IMR-90 (cell line): ENCODE data around the gene ELP4. TPM values are rescaled to one million over a fixed set of nuclear protein-coding genes. Genes with fewer than 3 reads are reported as not detected.
"Not testable (repeated sequence)": the region's sequence is repeated elsewhere in the genome, so short reads cannot be mapped to it uniquely, and the experiment has no call there.

ENCODE experiments used
- ATAC-seq: fragments of 200-7000 bp; cut with Tn5 transposase; 2 replicates; pipeline ENCODE4 v1.9.1; 2020; ENCODE audit warnings: low read depth, mild to moderate bottlenecking, moderate library complexity
- BruUV-seq: library from RNA; stranded (reverse); fragments of 400-500 nt; replicated peaks from 2 replicates; lab custom pipeline; 2021; lab: Mats Ljungman, UMichigan
- CTCF ChIA-PET: fragments of 300-600 bp; formaldehyde crosslinking; extraction: SDS; loops from one replicate; lab custom pipeline; 2021; ENCODE audit warnings: antibody characterized with exemption; lab: Yijun Ruan, JAX
- POLR2A ChIA-PET: fragments of 300-600 bp; sonication (Branson Sonifier 250); formaldehyde crosslinking; loops from one replicate; lab custom pipeline; 2022; ENCODE audit warnings: antibody characterized with exemption; ENCODE audit not compliant: unreplicated experiment; lab: Charles Lee
- DNase-seq: peaks from one replicate; pipeline ENCODE4 v3.0.0; 2013
- H2AFZ ChIP-seq: replicated peaks from 2 replicates; pipeline ENCODE3; 2013; ENCODE audit warnings: low read length, mild to moderate bottlenecking; ENCODE audit not compliant: poor library complexity
- H2AK5ac ChIP-seq: 2 replicates; pipeline ENCODE4 v1.6.1; 2013; ENCODE audit warnings: low read depth, low read length, inconsistent platforms
- H2AK9ac ChIP-seq: replicated peaks from 2 replicates; pipeline ENCODE3; 2013; ENCODE audit warnings: mild to moderate bottlenecking, low read depth, low read length, moderate library complexity; ENCODE audit not compliant: poor library complexity
- H2BK120ac ChIP-seq: 2 replicates; pipeline ENCODE4 v1.6.1; 2013; ENCODE audit warnings: low read depth, low read length, inconsistent platforms
- H2BK15ac ChIP-seq: 3 replicates; pipeline ENCODE4 v1.6.1; 2013; ENCODE audit warnings: low read depth, low read length, inconsistent platforms
- H2BK20ac ChIP-seq: 2 replicates; pipeline ENCODE4 v1.6.1; 2013; ENCODE audit warnings: low read depth, mild to moderate bottlenecking, inconsistent platforms, low read length, moderate library complexity
- H2BK5ac ChIP-seq: 2 replicates; pipeline ENCODE4 v1.6.1; 2013; ENCODE audit warnings: mild to moderate bottlenecking, low read depth, low read length, inconsistent platforms; ENCODE audit not compliant: poor library complexity, severe bottlenecking
- H3K14ac ChIP-seq: replicated peaks from 2 replicates; pipeline ENCODE4 v1.6.1; 2013; ENCODE audit warnings: low read depth, low read length, inconsistent platforms
- H3K18ac ChIP-seq: 2 replicates; pipeline ENCODE4 v1.6.1; 2013; ENCODE audit warnings: low read depth, low read length, control low read depth
- H3K23ac ChIP-seq: 2 replicates; pipeline ENCODE4 v1.6.1; 2013; ENCODE audit warnings: low read depth, low read length, inconsistent platforms
- H3K27ac ChIP-seq: 2 replicates; pipeline ENCODE4 v1.5.1; 2013; ENCODE audit warnings: mild to moderate bottlenecking, control low read depth, low read length; ENCODE audit not compliant: insufficient read depth
- H3K27me3 ChIP-seq: 2 replicates; pipeline ENCODE4 v1.6.1; 2013; ENCODE audit warnings: low read length; ENCODE audit not compliant: control insufficient read depth, insufficient read depth
- H3K36me3 ChIP-seq: 2 replicates; pipeline ENCODE4 v1.6.1; 2013; ENCODE audit warnings: low read length, mixed read lengths; ENCODE audit not compliant: control insufficient read depth, insufficient read depth
- H3K4ac ChIP-seq: 2 replicates; pipeline ENCODE4 v1.6.1; 2013; ENCODE audit warnings: low read depth, low read length, inconsistent platforms
- H3K4me1 ChIP-seq: 2 replicates; pipeline ENCODE4 v1.6.1; 2013; ENCODE audit warnings: low read length, mixed read lengths; ENCODE audit not compliant: control insufficient read depth, insufficient read depth
- H3K4me2 ChIP-seq: 2 replicates; pipeline ENCODE4 v1.6.1; 2013; ENCODE audit warnings: low read depth, mild to moderate bottlenecking, control low read depth, low read length, moderate library complexity
- H3K4me3 ChIP-seq: 2 replicates; pipeline ENCODE4 v1.5.1; 2013; ENCODE audit warnings: low read depth, mild to moderate bottlenecking, control low read depth, low read length, moderate library complexity; ENCODE audit not compliant: insufficient read depth
- H3K56ac ChIP-seq: 2 replicates; pipeline ENCODE4 v1.6.1; 2013; ENCODE audit warnings: low read length, inconsistent platforms; ENCODE audit not compliant: insufficient read depth; ENCODE audit errors: extremely low read depth
- H3K79me1 ChIP-seq, 2 experiments: 2 replicates each; pipeline ENCODE4 v1.6.1; 2013; ENCODE audit warnings: low read length in 2 of 2, inconsistent platforms in 1 of 2, low read depth in 1 of 2
- H3K9ac ChIP-seq: 2 replicates; pipeline ENCODE4 v1.6.1; 2013; ENCODE audit warnings: low read depth, low read length, control low read depth
- H3K9me1 ChIP-seq: 2 replicates; pipeline ENCODE4 v1.6.1; 2013; ENCODE audit warnings: low read length, inconsistent platforms; ENCODE audit not compliant: insufficient read depth
- H3K9me3 ChIP-seq: 2 replicates; pipeline ENCODE4 v1.6.1; 2013; ENCODE audit warnings: low read length; ENCODE audit not compliant: control insufficient read depth, insufficient read depth
- H4K20me1 ChIP-seq: 2 replicates; pipeline ENCODE4 v1.6.1; 2013; ENCODE audit warnings: low read length, inconsistent platforms; ENCODE audit not compliant: insufficient read depth
- H4K5ac ChIP-seq: 2 replicates; pipeline ENCODE4 v1.6.1; 2013; ENCODE audit warnings: mild to moderate bottlenecking, low read depth, low read length, control low read depth
- H4K8ac ChIP-seq, 2 experiments: 2 replicates each; pipeline ENCODE4 v1.6.1; 2013; ENCODE audit warnings: low read depth in 2 of 2, low read length in 2 of 2, control low read depth in 1 of 2, inconsistent platforms in 1 of 2
- H4K91ac ChIP-seq: 2 replicates; pipeline ENCODE4 v1.6.1; 2013; ENCODE audit warnings: low read depth, low read length, inconsistent platforms; ENCODE audit not compliant: insufficient read depth
- WGBS, 2 experiments: methylation state at CpG; one replicate each; pipeline versions ENCODE4 v1.1.5 to v1.1.7; 2013; ENCODE audit warnings: missing lambda C conversion rate in 2 of 2; ENCODE audit not compliant: insufficient read length in 1 of 2; ENCODE audit errors: extremely low coverage in 2 of 2; 5-methylcytosine and 5-hydroxymethylcytosine counted together
- dilution Hi-C: fragments of 300-500 bp; cut with HindIII; formaldehyde crosslinking; loops from one replicate; pipeline ENCODE4 v1.14.3; 2018; ENCODE audit warnings: low sequenced_read_pairs; ENCODE audit not compliant: unreplicated experiment
- in situ Hi-C: fragments of 300-500 bp; cut with MboI; formaldehyde crosslinking; loops from 3 replicates; pipeline ENCODE4 v1.14.3; 2019; ENCODE audit warnings: low sequenced_read_pairs, inconsistent platforms, mixed read lengths
- intact Hi-C: fragments of 100-400 bp; cut with micrococcal nuclease; formaldehyde crosslinking; loops from 2 replicates; pipeline ENCODE4 v1.10.0; 2022
- polyA plus RNA-seq, 3 experiments: library from polyadenylated mRNA; depleted of rRNA; stranded (reverse); fragments of >200 nt; gene quantifications; 2 replicates each; pipeline ENCODE4 v1.2.3, GENCODE V29; 2012; ENCODE audit warnings: low replicate concordance in 1 of 3
- total RNA-seq: library from RNA; depleted of rRNA; stranded (reverse); fragments of >200 nt; gene quantifications from 2 replicates; pipeline ENCODE4 v1.2.3, GENCODE V29; 2012

Gene ELP4
- total and polyA plus RNA-seq, 2 of the 4 experiments (the other 2 are of a cell fraction): 8.4 to 20.4 TPM

DNA sequence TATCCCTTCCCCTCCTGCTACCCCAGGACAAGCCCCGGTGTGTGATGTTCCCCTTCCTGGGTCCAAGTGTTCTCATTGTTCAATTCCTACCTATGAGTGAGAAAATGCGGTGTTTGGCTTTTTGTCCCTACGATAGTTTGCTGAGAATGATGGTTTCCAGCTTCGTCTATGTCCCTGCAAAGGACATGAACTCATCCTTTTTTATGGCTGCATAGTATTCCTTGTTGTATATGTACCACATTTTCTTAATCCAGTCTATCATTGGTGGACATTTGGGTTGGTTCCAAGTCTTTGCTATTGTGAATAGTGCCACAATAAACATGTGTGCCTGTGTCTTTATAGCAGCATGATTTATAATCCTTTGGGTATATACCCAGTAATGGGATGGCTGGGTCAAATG, 55.0 kb downstream of the ELP4 start:
- H3K9me1 ChIP-seq, H3K9ac ChIP-seq, H4K8ac ChIP-seq, BruUV-seq, in situ Hi-C loops, ATAC-seq, H2BK15ac ChIP-seq, H4K5ac ChIP-seq, H3K4ac ChIP-seq, H3K27me3 ChIP-seq, H3K56ac ChIP-seq, H4K20me1 ChIP-seq, intact Hi-C loops, H2AFZ ChIP-seq, H3K23ac ChIP-seq, H3K36me3 ChIP-seq, H3K4me2 ChIP-seq, H3K4me1 ChIP-seq, CTCF ChIA-PET, H3K14ac ChIP-seq, H3K18ac ChIP-seq, H2BK20ac ChIP-seq, dilution Hi-C loops, H2BK120ac ChIP-seq, H3K27ac ChIP-seq, H3K79me1 ChIP-seq, H2AK9ac ChIP-seq, H2BK5ac ChIP-seq, H3K4me3 ChIP-seq, H4K91ac ChIP-seq, H2AK5ac ChIP-seq, H3K9me3 ChIP-seq, DNase-seq, POLR2A ChIA-PET: not testable (repeated sequence)
- WGBS, 2 experiments: no CpG with 5 or more reads among the region's 4 CpGs

DNA sequence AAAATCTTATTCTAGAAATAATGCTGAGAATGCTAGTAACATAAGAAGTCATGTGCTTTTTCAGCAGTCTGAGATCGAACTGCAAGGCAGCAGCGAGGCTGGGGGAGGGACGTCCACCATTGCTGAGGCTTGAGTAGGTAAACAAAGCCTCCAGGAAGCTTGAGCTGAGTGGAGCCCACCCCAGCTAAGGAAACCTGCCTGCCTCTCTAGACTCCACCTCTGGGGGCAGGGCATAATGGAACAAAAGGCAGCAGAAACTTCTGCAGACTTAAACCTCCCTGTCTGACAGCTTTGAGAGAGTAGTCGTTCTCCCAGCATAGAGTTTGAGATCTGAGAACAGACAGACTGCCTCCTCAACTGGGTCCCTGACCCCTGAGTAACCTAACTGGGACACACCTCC, 64.6 kb downstream of the ELP4 start:
- H4K20me1 ChIP-seq, DNase-seq, in situ Hi-C loops, H3K4me2 ChIP-seq, BruUV-seq, H3K36me3 ChIP-seq, H4K91ac ChIP-seq, H4K5ac ChIP-seq, POLR2A ChIA-PET, H2AFZ ChIP-seq, H2AK9ac ChIP-seq, H3K56ac ChIP-seq, H3K9ac ChIP-seq, H2BK5ac ChIP-seq, H2AK5ac ChIP-seq, H2BK15ac ChIP-seq, H3K4me3 ChIP-seq, ATAC-seq, H3K27me3 ChIP-seq, H3K23ac ChIP-seq, CTCF ChIA-PET, H3K4ac ChIP-seq, H3K27ac ChIP-seq, H3K4me1 ChIP-seq, H4K8ac ChIP-seq, dilution Hi-C loops, H3K79me1 ChIP-seq, intact Hi-C loops, H3K14ac ChIP-seq, H3K9me1 ChIP-seq, H3K18ac ChIP-seq, H2BK20ac ChIP-seq, H3K9me3 ChIP-seq, H2BK120ac ChIP-seq: not testable (repeated sequence)
- no CpG with 5 or more reads among the region's 4 CpGs for WGBS, 2 experiments
